Measurements from ENCODE around the gene SRRM3.
A peak's percentile ranks its signal among the peaks of the same experiment; 100 is the strongest.
"Not testable (repeated sequence)": the region's sequence is repeated elsewhere in the genome, so short reads cannot be mapped to it uniquely, and the experiment has no call there.

Gene SRRM3, protein sequence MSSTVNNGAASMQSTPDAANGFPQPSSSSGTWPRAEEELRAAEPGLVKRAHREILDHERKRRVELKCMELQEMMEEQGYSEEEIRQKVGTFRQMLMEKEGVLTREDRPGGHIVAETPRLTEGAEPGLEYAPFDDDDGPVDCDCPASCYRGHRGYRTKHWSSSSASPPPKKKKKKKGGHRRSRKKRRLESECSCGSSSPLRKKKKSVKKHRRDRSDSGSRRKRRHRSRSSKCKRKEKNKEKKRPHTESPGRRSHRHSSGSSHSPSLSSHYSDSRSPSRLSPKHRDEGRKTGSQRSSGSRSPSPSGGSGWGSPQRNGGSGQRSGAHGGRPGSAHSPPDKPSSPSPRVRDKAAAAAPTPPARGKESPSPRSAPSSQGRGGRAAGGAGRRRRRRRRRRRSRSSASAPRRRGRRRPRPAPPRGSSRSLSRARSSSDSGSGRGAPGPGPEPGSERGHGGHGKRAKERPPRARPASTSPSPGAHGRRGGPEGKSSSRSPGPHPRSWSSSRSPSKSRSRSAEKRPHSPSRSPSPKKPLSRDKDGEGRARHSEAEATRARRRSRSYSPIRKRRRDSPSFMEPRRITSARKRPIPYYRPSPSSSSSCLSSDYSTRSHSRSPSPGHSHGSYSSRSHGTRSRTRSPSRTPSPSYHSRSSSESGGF

GRCh38 chr7:76201732-76202665 lies at the start of gene SRRM3:
TSS of gene SRRM3 (plus strand) at chr7:76201896. CDS start at chr7:76235067, 33,171 bp downstream.
- peak within 1 kb of the TSS; percentile 89 for H3K27ac ChIP-seq
- TF ChIP-seq CTCF (conservative IDR thresholded peaks at IDR 0.05) = peak; percentile 91

DNA sequence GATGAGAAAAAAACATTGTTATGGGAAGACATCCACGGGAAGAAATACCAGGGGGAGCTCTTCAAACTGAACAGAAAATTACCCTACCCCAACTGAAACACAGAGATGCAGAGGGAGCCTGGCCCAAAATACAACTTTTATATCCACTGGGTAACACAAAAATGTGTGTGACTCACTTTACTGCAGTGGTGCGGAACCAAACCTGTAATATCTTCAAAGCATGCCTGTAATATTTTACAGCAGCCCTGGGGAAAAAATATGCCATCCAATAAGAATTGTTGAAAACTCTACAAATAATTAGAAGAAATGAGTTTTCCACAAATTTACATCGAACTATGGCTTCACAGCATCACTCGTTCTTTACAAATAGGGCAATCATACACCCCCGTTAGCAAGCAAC lies 49.8 kb upstream of the SRRM3 start:
- no peak overlapping the region for H3K27ac ChIP-seq
- TF ChIP-seq CTCF (conservative IDR thresholded peaks at IDR 0.05) = no peak

DNA sequence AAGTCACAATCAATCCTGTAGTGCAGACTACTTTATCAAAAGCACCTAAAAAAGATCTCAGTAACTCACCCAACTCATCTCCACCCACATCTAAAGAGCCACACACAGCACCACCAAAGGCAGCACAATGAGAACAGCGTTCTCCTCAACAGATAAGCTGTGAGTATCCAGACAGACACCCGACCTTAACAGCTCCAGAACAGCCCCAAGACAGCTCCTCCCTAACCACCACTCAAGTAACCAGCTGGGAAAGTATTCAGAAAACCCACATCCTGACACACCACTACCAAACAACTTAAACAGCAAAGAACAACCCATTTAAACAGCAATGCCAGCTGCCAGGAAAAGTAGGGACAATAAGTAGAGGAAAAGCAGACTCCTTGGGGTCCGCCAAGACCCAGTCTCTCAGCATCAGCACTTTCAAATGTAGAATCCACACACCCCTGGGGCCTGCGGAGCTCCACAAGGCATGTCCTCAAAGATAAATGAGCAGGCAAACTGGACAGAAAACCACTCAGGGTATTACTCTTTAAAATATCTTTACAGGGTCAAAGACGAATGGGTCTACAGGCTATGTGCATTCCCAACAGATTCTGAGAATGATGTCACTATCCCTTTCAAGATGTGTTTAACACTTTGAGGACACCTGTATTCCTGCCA lies 48.0 kb upstream of the SRRM3 start:
- not testable (repeated sequence) for H3K27ac ChIP-seq

DNA sequence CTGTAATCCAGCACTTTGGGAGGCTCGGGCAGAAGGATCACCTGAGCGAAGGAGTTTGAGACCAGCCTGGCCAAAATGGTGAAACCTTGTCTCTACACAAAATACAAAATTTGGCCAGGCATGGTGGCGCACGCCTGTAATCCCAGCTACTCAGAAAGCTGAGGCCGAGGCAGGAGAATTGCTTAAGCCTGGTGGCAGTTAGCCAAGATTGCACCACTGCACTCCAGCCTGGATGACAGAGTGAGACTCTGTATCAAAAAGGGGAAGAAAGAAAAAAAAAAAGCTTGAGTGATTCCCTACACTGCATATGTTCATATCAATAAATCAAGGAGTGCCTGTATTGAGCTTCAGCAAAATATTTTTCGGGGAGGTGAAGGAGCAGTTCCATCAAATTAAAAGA lies 45.8 kb upstream of the SRRM3 start:
- no peak overlapping the region for H3K27ac ChIP-seq
- TF ChIP-seq CTCF (conservative IDR thresholded peaks at IDR 0.05) = no peak

GRCh38 chr7:76156992-76157685 lies 44.6 kb upstream of the SRRM3 start:
- not testable (repeated sequence) for H3K27ac ChIP-seq

GRCh38 chr7:76158416-76158815 lies 43.3 kb upstream of the SRRM3 start:
- not testable (repeated sequence) for H3K27ac ChIP-seq

GRCh38 chr7:76162416-76163170 lies 39.1 kb upstream of the SRRM3 start:
- not testable (repeated sequence) for H3K27ac ChIP-seq

DNA sequence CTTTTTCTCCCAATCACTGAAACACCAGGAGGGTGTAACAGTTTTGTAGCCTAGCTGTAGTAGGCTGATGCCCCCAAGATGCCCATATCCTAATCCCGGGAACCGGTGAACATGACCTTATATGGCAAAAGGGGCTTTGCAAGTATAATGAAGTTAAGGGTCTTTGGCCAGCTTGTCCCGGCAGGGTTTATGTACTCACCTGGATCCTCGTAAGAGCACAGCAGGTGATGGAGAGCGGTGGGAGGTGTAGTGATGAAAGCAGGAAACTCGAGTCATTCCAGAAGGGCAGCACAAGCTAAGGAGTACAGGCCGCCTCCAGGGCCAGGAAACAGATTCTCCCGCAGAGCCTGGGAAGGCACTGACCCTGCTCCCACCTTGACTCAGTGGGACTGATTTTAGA lies 37.9 kb upstream of the SRRM3 start:
- H3K27ac ChIP-seq = not testable (repeated sequence)

DNA sequence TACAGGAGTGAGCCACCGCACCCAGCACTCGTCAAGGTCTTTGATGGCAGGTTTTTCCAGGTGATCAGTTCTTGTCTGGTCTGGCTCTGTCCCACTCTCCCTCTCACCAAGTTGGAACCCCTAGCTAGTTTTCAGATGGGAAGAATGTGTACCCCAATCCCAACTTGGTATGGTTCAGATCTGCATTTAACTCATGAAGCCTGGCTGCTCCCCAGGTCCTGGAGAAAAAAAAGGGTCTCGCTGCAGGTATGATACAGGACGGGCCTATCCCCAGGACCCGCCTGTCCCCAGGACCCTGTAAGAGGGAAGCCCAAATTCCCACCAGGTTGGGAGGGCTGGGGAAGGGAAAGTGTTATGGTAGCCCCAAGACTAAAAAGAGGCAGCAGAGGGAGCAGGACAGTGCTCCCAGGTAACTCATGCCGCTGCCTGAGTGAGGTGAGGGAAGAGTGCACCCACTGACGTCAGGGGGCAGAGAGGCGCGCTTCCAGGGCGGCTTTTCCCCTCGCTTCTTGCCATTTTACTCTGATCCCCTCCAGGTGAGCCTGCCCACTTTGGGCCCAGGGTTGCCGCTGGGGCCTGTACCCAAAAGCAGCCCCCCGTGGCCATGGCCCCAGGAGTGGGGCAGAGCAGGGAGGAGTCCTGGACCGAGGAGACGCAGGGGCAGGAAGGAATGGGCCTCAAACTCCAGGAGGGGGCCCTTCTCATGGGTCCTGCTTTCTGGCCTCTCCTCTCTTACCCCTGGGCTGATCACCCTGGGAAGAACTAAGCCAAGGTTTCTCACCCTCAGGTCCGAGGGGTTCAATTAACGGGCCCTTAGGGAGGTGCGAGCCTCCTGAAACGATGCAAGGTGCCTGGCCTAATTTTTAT lies 36.4 kb upstream of the SRRM3 start:
- TF ChIP-seq CTCF (conservative IDR thresholded peaks at IDR 0.05) = no peak
- H3K27ac ChIP-seq = peak overlapping the region; percentile 86

Measured in VCaP (cell line).